Occipital lobe (tissue), 2 donors: ENCODE data around the gene MCU. TPM values are rescaled to one million over a fixed set of nuclear protein-coding genes. Genes with fewer than 3 reads are reported as not detected.
"Not testable (repeated sequence)": the region's sequence is repeated elsewhere in the genome, so short reads cannot be mapped to it uniquely, and the experiment has no call there.

Experiments
- DNase-seq: peaks from one replicate; lab custom pipeline; 2025; lab: John Stamatoyannopoulos, UW
- total RNA-seq: library from RNA; depleted of rRNA; stranded (reverse); fragments of >200 nt; gene quantifications from one replicate; pipeline ENCODE4 v1.2.3, GENCODE V29; 2014

The MCU gene
- total RNA-seq, 1 donor from 2014 or later, result 41.0 TPM

GRCh38 chr10:72730479-72730878, 38.5 kb downstream of the MCU start:
- no peak for DNase-seq

DNA sequence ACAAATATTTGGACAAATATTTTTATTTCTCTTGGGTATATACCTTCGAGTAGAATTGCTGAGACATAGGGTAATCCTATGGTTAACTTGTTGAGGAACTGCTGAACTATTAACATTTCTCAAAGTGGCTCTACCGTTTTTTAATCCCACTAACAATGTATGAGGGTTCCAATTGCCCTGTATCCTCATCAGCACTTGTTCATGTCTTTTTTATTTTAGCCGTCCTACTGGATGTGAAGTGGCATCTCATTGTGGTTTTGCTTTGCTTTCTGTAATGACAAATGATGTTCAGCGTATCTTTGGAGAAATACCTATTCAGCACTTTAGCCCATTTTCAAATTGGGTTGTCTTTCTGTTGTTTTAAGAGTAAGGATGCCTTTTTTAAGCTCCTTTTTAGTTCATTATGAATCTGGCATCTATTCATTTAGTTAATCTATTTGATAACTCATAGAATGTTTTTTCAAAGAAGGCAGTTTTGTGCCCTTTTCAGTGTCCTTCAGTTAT, 40.0 kb downstream of the MCU start:
- no peak for DNase-seq

DNA sequence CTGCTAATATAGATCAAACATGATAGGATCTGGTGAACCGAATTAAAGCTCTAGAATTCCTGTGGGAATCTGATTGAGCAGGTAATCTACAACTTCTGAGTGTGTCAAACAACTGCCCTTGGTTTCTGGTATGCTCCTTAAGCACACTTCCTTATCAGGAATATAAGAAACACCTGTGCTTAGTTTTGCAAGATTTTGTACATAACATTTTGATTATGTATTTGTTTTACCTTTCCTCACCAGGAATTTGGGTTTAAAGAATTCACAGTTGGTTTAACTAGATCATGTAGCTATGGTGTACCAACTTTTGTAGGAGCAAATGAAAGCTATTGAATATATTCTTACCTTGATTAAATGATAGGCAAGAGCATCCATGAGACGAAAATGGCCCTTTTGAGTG, 40.6 kb downstream of the MCU start:
- no peak for DNase-seq

- no peak for DNase-seq
Observed at GRCh38 chr10:72733989-72734388, 42.0 kb downstream of the MCU start.

GRCh38 chr10:72735288-72735936, 43.5 kb downstream of the MCU start:
- DNase-seq, result no peak

GRCh38 chr10:72736176-72736827, 44.4 kb downstream of the MCU start:
- no peak for DNase-seq

DNA sequence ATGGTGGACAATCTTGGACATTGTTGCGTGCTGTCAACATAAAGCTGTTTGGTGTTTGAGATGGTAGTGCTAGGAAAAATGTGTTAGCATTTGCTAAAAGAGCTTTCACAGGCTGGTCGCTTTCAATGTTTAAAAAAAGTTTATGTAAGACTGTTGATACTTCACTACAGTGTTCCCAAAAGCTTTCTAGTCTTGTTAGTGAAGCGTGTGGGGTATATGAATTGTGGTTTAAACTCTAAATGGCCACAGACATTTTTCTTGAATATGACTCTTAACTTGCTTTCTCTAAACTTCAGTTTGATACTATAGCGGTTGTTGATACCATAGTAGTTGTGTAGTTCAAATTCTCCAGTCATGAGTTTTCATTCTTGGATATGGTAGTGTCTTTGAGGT, 44.9 kb downstream of the MCU start:
- DNase-seq, result no peak

DNA sequence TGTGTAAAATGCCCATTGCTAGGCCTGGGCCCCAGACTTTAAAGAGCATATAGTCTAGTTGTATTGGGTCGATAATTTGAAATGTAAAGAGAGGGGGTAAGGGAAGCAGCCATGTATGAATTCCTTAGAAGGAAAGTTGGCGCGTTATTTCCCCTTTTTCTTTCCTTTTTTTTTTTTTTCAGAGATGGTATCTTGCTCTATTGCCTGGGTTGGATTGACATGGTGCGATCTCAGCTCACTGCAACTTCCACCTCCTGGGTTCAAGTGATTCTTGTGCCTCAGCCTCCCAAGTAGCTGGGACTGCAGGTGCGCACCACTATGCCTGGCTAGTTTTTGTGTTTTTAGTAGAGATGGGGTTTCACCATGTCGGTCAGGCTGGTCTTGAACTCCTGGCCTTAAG, 45.4 kb downstream of the MCU start:
- DNase-seq, result not testable (repeated sequence)

- DNase-seq, result no peak
Observed at GRCh38 chr10:72738486-72738885, 46.5 kb downstream of the MCU start.

DNA sequence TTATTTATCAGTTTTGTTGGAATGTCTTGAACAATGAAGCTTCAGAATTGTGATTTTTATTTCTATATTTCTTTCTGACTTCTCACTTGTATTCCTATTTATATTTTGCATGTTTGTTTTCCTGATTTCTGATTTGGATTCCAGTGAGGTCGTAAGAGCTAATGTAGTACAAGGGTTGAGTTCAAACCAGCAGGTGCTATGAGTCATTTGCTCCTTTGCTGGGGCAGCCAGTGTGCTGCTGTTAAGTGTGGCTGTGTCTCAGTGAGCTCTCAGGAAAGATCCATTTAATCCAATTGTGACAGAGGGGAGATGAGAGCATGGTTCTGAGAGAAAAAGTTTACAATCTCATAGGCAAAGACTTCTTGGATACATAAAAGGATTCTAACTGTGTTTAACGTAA, 48.6 kb downstream of the MCU start:
- DNase-seq, result no peak

DNA sequence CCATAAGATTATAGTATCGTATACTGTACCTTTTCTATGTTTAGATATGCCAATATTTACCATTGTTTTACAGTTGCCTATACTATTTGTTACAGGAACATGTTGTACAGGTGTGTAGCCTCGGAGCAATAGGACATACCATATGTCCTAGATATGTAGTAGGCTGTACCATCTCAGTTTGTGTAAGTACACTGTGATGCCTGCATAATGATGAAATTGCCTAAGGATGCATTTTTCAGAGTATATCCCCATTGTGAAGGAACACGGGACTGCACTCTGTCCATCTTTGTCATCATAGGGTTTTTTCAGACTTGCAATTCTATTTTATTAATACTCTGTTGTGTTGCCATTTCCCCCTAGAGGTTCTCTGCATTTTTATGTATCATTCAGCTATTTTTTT, 50.1 kb downstream of the MCU start:
- no peak for DNase-seq

DNA sequence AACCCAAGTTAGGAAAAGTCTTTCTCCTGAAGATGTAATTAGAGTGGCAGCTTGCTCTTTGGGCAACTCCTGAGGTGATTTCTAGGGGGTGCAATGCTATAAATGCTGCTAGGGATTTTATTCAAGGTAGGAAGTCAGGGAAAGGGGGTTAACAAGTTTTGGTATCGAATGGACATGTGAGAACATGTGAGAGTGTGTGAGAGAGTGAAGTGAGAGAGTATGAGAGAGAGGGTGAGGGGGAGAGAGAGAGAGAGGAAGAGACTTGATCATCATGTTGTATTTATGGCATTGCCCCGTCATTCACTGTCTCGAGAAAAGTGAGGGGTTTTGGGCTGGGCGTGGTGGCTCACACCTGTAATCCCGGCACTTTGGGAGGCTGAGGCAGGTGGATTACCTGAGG, 50.9 kb downstream of the MCU start:
- DNase-seq, result no peak

- DNase-seq, result no peak
Observed at GRCh38 chr10:72744566-72744965, 52.6 kb downstream of the MCU start.

DNA sequence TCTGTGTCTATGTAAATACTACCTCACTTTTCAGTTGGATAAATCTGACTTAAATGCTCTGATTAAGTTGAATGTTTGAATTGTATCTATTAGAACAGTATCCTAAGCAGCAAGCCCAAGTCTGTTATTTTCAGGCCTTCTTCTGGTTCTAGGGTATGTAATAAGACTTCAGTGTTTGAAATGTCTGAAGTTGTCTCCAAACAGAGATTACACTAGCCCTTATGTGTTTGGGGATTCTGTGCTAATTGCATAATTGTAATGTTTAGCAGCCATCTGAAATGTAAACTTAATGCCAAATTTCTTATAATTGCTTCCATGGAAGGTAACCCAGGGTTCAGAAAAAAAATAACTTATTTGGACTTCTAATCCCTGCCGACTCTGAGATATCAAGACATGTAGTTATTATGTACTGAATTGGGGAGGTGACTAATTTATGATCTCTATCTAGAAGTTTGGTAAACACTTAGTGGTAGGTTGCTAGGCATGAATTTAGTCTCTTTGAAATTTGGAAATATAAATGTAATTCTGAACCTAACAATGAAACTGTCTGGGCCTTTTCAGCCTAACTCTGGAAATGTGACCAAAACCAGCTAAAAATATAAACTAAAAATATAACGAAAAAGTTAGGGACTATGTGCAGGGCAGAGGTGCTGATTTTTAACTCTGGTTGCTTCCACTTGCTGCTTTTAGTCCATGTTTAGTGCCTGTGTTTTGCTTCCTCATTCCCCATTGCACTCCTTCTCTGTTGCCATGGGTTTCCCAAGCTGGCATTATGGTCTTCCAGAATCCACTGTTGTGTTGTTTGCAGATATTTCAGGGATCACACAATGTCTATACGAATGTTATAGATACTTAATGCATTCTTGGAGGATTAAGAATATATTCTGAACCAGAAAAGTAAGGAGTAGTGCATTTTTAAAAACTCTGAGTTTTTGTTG, 54.8 kb downstream of the MCU start:
- DNase-seq, result no peak

- no peak for DNase-seq
Observed at GRCh38 chr10:72747521-72747920, 55.6 kb downstream of the MCU start.

DNA sequence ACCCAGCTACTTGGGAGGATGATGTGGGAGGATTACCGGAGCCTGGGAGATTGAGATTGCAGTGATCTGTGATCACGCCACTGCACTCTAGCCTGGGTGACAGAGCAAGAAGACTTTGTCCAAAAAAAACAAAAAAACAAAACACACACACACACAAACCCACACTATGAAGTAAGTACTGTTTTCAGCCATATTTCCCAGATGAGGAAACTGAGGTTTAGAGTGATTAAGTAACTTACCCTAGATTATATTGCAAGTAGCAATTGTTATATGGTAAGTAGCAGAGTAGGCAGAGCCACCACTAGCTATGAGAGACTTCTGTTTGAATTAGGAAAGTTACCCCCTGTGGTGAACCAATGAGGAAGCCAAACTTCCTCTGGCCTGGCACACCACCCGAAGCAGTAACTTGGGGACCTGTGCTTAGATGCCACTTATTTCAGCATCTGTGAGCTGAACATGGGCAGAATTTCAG, 61.9 kb downstream of the MCU start:
- DNase-seq, result no peak

GRCh38 chr10:72754275-72755032, 62.5 kb downstream of the MCU start:
- no peak for DNase-seq

DNA sequence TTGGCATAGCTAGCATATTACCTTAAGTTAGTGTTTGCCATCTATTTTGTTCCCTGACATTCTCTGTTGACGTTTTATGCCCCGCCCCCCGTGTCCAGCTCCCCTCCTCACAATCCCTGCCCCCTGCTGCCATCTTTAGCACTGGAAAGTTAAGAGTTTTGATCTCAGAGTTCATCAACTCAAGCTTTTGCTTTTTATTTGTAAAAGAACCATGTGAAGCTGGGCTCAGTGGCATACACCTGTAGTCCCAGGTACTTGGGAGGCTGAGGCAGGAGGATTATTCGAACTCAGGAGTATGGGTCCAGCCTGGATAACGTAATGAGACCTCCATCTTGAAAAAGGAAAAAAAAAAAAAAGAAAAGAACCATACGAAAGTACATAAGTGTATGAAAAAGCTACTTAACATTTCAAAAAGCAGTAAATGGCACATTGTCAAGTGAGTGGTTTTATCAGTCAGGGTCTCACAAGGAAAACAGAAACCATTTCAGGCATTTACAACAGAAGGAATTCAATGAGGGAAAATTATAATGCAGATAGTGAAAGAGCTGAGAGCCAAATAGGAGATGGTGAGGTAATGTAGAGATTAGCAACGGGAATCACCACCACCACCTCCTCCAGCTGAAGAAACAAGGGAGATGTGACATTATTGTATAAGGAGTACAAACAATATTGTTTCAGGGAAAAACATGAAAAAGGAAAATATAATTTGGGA, 64.9 kb downstream of the MCU start:
- DNase-seq, result no peak

DNA sequence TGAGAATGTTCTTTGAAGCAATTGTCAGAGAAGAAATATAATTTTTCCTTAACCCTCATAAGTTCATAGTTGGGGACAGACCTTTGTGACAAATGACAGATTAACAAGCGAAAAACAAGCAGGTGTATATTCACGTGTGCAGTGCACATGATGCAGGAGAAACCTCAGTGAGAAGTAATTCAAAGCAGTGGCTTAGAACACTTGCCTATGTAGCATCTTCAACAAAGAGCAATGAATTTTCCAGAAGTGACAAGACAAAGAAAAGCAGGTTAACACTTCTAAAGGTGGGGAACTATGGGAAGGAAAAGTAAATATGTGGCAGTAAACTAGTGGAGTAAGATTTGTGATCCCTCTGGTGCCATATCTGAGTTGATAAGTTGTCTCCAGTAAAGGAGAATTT, 65.8 kb downstream of the MCU start:
- no peak for DNase-seq

DNA sequence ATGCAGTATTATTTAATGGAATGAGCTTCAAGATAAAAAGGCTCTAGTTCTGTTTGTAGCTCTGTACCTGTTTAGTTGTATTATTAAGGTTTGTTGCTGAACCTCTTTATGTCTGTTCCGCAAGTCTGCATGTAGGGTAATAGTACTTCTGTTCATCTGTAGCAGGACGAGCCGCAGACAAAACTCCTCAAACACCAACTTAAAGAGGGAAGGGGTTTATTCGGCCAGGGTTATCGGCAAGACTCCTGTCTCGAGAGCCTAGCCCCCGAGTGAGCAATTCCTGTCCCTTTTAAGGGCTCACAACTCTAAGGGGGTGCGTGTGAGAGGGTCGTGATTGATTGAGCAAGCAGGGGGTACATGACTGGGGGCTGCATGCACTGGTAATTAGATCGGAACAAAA, 67.0 kb downstream of the MCU start:
- DNase-seq, result not testable (repeated sequence)

- DNase-seq, result no peak
Observed at GRCh38 chr10:72759584-72759983, 67.6 kb downstream of the MCU start.
